NOMO-1 treated with DMSO at 0.1 percent for 48 hours (cell line): Measurements from ENCODE around the gene ZDHHC14.
"Not testable (repeated sequence)": the region's sequence is repeated elsewhere in the genome, so short reads cannot be mapped to it uniquely, and the experiment has no call there.

ENCODE experiments used
- DNase-seq: peaks from one replicate; lab custom pipeline; 2025; ENCODE audit not compliant: unreplicated experiment; lab: John Stamatoyannopoulos, UW

The ZDHHC14 gene

DNA sequence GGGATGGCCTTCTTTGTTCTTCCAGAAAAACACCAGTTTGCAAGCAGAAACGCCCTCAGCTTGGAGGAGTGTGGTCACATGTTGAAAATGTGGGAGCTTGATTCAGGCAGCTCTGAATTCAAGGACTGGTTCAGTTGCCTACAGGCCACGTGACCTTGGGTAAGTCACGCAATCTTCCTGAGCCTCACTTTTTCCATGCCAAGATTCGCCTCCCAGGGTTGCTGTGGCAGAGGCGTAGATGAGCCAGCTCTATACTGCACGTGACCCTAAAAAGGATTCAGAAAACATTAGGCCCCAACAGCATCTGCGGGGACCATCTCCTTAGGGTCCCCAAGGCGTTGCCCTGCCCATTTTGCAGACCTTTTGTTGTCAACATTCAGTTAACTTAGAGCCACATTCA is 330.1 kb downstream of the ZDHHC14 start:
- DNase-seq = no peak

DNA sequence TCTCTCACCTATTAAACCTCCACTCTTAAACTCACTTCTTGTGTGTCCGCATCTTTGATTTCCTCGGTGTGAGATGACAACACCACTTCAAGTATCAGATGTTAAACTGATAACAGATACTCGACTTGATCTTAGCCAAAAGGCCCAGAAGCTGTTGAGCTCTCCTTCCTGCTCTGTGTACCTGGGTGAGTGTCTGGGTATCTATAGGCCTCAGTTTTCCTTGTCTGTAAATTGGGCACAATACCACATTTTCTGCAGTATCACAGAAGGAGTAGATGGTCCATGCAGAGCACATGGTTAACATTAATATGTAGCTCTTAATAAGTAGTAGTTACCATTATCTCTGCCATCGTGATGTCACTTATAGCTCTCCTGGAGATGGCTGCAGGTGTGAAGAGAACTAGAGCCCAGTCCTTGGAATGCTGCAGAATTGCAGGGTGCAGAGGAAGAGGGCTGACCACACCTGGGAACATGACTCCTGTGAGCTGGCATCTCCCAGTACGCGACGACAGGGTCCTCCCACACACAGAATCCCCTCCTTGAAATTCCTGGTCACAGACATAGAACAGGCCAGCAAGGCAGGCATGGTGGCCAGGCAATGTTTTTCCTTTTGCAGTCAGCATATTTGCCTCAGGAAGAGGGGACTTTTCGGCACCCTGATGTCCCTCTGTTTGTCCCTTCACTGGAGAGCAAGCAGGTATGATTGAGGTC is 331.8 kb downstream of the ZDHHC14 start:
- DNase-seq = no peak

DNA sequence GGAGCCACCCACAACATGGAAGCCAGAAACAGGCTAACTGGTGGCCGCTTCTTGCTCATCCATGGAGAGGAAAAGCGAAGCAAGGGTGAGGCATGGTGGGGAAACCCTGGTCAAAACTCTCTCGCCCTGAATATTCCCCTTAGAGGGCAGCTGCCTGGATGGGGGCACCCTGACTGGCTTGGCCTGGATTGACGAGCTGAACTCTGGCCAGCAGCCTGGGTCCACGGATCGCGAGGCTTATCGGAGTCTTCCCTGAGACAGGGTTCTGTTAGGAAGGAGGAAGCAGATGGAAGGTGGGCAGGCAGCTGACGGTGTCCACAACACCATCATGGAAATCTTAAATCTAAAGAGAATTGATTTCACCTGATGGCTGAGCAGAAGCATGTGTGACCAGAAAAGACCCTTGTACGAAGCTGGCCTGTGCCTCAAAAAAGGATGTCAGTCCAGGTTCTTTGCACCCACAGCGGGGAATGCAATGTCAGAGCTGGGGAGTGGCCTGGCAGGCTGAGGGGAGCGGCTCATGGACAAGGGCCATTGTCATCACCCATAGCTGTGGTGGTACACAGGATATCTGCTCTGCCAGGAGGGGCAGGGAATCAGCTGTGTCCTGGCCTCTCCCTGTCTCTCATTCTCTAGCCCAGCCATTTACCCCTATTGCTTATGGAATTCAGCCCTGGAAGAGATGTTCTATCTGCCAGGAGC is 332.6 kb downstream of the ZDHHC14 start:
- DNase-seq = no peak

- DNase-seq = no peak
These were observed 333.1 kb downstream of the ZDHHC14 start for GRCh38 chr6:157714153-157714490.

GRCh38 chr6:157715728-157716164 is 334.8 kb downstream of the ZDHHC14 start:
- no peak for DNase-seq

DNA sequence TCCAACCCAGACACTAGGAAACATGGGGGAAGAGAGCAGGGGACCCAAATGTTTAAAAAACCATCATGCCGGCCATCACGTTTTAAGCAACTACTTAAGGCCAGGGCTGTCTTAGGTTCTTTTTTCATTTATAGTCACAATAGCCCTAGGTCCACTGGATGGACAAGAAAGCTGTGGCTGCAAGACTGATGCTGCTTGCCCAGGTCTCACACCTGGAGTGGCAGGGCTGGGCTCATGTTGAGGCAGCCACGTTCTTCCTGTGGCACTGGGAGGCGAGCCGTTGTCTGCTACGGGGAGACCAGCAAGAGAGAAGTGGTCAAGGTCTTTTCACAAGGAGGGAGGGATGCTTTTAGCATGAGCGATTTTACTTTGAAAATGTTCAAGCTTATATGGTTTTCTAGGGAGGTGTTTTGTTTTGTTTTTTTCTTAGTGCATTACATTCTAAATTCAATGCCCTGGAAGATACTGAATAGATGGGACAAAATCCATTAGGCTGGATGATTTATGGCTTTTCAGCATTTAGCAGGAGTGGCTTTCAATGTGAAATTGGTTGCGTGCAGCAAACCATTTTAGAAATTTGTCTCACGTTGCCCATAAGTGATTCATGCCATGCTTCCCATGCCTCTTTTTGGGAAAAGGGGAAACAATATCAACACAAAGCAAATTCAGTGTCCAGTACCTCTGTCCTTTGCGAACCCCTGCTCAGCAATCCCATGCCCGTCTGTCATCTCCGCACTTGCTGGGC is 335.4 kb downstream of the ZDHHC14 start:
- DNase-seq = no peak

- no peak for DNase-seq
These were observed 336.4 kb downstream of the ZDHHC14 start for GRCh38 chr6:157717340-157717748.

DNA sequence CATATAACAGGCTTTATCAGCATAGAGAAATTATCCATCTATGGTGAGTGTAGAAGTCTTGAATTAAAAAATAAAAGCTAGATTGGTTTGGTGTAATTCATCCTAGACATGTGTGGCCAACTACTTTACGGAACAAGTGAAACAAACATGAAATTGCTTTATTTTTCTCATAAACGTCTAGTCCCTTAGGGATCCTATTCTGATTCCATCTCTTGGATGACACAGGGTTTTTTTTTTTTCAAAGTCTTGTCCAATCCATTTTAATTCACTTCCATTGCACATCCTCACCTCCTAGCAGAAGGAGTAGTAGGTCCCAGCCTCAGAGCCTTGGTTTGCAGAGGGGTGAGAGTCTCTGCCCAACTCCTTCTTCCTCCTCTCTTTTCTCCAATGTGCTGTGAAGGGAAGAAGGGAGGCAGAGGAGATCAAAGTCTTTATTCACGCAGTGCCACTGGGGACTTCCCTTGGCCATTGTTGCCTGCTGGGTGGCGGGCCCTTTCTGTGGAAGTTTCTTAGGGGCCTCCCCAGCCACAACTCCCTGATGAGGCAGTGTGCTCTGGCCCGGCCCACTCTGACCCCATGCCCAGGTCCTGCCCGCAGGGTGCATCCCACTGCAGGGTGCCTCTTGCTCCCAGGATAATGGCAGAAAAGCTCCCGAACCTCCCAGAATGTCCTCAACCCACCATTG is 337.7 kb downstream of the ZDHHC14 start:
- DNase-seq = no peak

DNA sequence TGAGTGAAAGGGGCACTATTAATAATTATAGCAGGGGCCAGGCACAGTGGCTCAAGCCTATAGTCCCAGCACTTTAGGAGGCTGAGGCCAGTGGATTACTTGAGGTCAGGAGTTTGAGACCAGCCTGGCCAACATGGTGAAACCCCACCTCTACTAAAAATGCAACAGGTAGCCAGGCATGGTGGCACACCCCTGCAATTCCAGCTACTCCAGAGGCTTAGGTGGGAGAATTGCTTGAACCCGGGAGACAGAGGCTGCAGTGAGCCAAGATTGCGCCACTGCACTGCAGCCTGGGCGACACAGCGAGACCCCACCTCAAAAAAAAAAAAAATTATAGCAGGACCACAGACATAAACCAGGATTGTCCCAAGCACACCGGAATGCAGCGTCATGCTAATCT is 340.0 kb downstream of the ZDHHC14 start:
- not testable (repeated sequence) for DNase-seq

- DNase-seq = no peak
These were observed 340.4 kb downstream of the ZDHHC14 start for GRCh38 chr6:157721426-157721825.

GRCh38 chr6:157721830-157722229 is 340.8 kb downstream of the ZDHHC14 start:
- DNase-seq = no peak

DNA sequence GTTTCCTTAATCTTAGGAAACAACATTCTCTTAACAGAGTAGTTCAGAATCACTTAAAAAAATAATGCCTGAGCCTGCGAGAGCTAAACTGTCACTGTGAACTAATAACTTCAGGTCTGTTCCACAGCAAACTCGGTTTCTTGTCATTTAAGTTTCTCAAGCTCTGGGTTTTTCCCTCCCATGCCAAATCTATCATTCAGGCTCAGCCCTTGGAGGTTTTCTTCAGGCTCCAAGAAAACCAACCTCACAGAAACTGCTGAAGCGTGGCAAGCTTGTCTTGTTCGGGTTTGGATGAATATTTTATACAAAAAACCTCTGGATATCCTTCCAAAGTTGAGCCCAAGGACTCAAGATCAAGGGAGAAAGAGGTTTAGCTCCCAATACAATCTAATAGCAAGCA is 342.4 kb downstream of the ZDHHC14 start:
- no peak for DNase-seq

- no peak for DNase-seq
These were observed 343.3 kb downstream of the ZDHHC14 start for GRCh38 chr6:157724138-157724820.

DNA sequence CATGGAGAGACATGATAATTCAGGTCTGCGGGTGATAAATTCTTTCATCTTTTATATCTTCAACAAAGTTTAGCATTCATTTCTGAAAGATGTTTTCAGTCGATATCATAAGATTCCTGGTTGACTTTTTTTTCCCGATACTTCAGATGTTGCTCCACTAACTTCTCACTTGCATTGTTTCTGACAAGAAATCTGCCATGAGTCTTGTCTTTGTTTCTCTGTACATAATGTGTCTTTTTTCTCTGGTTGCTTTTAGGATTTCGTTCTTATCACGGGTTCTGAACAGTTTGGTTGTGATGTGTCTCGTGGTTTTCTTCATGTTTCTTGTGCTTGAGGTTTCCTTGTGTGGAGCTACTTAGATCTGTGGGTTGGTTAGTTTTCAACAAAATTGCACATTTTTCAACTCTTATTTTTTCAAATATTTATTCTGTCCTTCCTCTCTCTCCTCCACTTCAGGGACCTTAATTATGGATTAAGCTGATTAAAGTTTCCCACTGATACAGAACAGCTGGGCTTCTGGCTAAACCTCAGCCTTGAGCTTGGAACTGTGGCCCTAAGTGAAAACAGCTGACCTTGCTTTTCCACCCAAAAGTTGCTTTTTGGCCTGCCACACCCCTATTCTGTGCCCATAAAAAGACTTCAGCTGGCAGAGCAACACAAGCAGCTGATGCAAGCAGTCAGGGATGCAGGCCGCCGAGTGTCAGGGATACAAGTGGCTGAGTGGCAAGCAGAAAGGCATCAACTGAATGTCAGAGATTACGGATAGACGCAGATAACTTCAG is 344.2 kb downstream of the ZDHHC14 start:
- no peak for DNase-seq

DNA sequence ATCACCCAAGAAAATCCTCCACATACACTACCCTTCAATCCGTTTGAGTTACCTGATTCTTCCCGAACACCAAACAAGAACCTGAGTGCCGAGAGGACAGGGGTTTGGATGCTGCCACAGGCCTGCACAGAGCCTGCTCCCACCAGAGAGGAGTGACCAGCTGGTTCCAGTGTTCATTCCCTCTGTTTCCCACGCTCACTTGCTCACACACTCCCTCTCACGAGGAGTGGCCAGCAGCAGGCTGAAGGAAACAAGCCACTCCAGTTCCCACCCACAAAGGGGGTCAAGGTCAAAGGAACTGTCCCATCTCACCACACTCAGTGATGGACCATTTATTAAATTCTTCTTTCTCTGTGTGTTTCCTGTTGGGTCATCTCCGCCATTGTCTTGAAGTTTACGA is 344.8 kb downstream of the ZDHHC14 start:
- DNase-seq = no peak

GRCh38 chr6:157726892-157727628 is 346.1 kb downstream of the ZDHHC14 start:
- DNase-seq = no peak
